ENCODE measurements around the gene EFCAB7.

GRCh38 chr1:63524201-63524600, 876 bp downstream of the EFCAB7 start:
- no peak for TF ChIP-seq CTCF (IDR thresholded peaks at IDR 0.05; ENCODE audit: extremely low read depth in 1 of 2, insufficient read depth in 1 of 2, low read depth in 1 of 2, low read length in 2 of 2)
- no peak for TF ChIP-seq GATA2 (IDR thresholded peaks at IDR 0.05; ENCODE audit: insufficient read depth, insufficient read length, low read depth, low read length)
- no peak for TF ChIP-seq POLR2AphosphoS5 (IDR thresholded peaks at IDR 0.05; ENCODE audit: insufficient read depth, low read depth, low read length)

Measured in endothelial cell of umbilical vein (primary cell).